Esophagus squamous epithelium (tissue), 4 donors: ENCODE data around the gene ACOT9.

Source experiments
- CTCF ChIP-seq, 6 experiments: fragments of 450-650 bp in 4 of 6; fragments of 200-600 bp in 2 of 6; sonication (generic) in 2 of 6; IDR thresholded peaks; one replicate each; pipeline ENCODE4 v1.5.1; 2016 to 2019; ENCODE audit warnings: antibody characterized with exemption in 6 of 6, mild to moderate bottlenecking in 4 of 6, moderate library complexity in 4 of 6
- POLR2A ChIP-seq, 4 donors: fragments of 450-650 bp; IDR thresholded peaks; one replicate each; pipeline ENCODE4 v1.6.1; 2017; ENCODE audit warnings: antibody characterized with exemption in 4 of 4, mild to moderate bottlenecking in 4 of 4, moderate library complexity in 3 of 4

DNA sequence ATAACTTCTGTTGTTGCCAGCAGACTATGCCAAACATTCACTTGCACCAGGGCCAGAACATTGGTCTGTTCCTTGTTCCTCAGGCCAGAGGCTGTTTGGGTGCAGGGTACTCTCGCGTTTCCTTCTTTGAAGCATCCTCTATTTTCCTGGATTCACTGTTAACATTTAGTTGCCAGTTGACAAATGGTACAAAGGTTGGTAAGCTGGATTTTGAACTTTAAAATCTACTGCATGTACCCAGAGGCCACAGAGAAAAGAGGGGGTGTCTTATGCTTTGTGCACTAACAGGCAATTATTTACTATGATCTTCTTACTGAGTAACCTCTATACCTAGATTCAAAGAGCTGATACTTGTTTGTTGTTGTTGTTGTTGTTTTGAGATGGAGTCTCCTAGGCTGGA is 27.1 kb upstream of the ACOT9 start:
- TF ChIP-seq CTCF (IDR thresholded peaks at IDR 0.05) = no peak
- TF ChIP-seq POLR2A (IDR thresholded peaks at IDR 0.05) = no peak
